ENCODE data around the gene DST.

The DST gene

GRCh38 chr6:56430629-56431600, 211.8 kb downstream of the DST start:
- no peak for DNase-seq

DNA sequence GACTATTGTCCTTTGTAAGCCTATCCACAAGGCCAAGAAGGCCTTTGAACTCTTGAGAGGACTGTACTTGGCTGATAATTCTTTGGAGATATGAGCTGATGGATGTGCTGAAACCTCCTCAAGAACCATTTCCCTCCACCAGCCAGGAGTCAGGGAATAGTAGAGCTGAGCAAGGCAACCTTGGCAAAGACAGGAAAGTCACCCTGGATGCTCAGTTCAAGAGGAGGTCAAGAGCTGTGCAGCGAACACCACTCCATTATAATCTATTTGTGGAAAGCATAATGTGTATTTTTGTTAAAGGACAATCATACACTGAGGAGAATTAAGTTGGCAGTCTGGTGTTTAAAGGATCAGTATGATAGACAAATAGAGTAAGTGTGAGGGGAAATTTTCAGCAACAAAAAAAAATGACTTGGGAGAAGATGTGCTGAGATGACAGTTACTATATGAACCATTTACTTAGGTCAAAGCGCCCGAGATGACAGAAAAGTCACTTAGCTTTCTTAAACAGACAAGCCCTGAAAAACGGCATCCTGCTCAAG, 218.1 kb downstream of the DST start:
- DNase-seq = peak; percentile 84

DNA sequence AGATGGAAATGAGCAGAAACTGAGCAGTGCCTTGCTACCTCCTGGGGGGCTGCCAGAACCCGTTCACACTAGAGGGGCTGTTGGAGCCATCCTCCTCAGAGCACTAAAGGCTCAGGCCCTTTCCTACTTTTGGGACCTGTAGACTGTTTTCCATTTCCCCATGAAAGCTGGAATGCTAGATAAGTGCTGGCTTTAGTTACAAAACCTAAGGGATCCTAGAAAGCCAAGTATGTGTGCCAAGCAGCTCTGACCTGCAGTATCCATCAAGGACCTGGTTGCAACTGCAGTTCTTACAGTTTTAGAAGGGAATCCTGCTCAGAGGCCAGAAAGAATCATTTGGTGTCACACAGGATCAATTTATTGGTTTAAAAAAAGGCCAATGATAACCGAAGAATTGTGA, 218.6 kb downstream of the DST start:
- no peak for DNase-seq

GRCh38 chr6:56420296-56420695, 222.4 kb downstream of the DST start:
- no peak for DNase-seq

DNA sequence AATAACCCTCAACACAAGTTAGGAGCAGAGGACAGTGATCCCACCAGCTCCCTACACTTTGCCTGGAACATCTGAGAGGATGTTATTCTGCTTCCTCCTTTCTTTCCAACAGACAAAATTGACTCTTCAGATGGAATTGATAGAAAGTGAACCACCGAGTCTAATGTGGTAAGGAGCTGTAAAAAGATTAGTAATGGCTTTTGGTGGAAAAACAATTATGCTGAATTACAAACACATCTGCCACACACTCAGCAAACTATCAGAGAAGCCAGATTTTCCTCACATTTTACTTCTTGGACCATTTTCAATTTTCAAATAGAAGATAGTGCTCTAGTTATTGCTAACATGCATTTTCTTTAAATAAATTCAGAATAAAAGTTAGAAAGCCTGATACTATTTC, 223.5 kb downstream of the DST start:
- no peak for DNase-seq

- DNase-seq = no peak
These were observed 224.9 kb downstream of the DST start for GRCh38 chr6:56417823-56418222.

DNA sequence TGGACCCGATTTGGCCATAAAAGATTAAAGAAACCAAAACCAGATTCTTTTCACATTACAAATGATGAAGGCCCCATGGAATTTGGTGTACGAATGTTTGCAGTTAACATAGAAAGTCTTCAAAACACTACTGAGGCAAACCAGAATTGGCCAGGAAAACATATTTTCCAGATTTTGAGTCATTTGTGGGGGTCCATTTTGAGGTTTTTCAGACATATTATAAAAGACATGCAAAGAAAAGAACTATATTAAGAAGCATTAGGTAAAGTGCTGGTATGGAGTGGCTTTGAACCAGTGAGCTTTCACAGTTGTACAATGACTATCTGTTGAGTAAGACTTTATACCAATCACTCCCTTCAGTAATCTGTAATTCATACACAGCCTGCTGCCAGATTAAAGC, 226.4 kb downstream of the DST start:
- DNase-seq = no peak

GRCh38 chr6:56408976-56409375, 233.7 kb downstream of the DST start:
- no peak for DNase-seq

Measured in NCI-H2227 treated with DMSO at 0.1 percent for 48 hours (cell line).